Measurements from ENCODE around the gene HIVEP3. TPM values are rescaled to one million over a fixed set of nuclear protein-coding genes. Genes with fewer than 3 reads are reported as not detected.

Gene HIVEP3
- total RNA-seq, 4 donors from 2014 or later: 4.6 to 8.3 (median 6.5) TPM

DNA sequence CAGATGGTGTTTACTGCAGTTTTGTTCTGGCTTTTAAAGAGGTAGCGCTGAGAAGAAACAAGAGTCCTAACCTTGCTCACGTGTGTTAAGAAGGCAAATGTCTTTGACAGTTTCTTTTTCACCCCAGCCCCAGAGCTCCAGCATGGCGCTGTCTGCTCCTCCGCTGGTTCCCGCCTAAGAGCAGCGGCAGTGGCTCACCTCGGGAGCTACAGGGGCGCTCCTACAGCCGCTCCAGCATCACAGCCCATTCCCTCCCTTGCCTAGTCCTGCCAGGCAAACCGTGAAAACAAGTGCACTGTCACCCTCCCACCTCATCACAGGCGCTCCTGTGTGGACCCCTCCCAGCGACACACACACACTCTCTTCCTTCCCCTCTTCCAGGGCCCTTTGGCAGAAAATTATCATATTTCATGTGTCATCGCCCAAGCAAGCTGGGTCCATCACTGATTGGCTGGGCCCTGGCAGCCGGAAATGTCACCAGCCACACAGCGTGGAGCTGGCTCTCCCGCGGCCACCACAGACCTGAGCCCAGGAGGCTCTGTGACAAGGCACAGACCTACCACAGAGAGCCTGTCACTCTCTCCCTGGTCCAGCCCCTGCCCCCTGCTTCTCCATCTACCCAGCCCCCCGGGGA lies 1.2 kb upstream of the HIVEP3 start:
- Histone ChIP-seq H3K4me3 (peak overlapping the region; percentile 9 to 40 (median 28)), H3K9me3 (no peaks in the 10 kb centered on the region), H3K27ac (peak overlapping the region in 2 of 4 donors; percentile 63 to 69), H3K4me1 (peaks cover 0 to 25% (median 8%) of the 10 kb centered on the region in 4 donors), H3K27me3 (no peaks in the 10 kb centered on the region), H3K36me3 (no peaks in the 10 kb centered on the region)
- peak in 2 of 3 donors; percentile 63 to 83 for DNase-seq
- TF ChIP-seq POLR2A (IDR thresholded peaks at IDR 0.05): peak in 1 of 2 donors; percentile 35
- TF ChIP-seq, protein P1, sequence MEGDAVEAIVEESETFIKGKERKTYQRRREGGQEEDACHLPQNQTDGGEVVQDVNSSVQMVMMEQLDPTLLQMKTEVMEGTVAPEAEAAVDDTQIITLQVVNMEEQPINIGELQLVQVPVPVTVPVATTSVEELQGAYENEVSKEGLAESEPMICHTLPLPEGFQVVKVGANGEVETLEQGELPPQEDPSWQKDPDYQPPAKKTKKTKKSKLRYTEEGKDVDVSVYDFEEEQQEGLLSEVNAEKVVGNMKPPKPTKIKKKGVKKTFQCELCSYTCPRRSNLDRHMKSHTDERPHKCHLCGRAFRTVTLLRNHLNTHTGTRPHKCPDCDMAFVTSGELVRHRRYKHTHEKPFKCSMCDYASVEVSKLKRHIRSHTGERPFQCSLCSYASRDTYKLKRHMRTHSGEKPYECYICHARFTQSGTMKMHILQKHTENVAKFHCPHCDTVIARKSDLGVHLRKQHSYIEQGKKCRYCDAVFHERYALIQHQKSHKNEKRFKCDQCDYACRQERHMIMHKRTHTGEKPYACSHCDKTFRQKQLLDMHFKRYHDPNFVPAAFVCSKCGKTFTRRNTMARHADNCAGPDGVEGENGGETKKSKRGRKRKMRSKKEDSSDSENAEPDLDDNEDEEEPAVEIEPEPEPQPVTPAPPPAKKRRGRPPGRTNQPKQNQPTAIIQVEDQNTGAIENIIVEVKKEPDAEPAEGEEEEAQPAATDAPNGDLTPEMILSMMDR (IDR thresholded peaks at IDR 0.05): no peak

DNA sequence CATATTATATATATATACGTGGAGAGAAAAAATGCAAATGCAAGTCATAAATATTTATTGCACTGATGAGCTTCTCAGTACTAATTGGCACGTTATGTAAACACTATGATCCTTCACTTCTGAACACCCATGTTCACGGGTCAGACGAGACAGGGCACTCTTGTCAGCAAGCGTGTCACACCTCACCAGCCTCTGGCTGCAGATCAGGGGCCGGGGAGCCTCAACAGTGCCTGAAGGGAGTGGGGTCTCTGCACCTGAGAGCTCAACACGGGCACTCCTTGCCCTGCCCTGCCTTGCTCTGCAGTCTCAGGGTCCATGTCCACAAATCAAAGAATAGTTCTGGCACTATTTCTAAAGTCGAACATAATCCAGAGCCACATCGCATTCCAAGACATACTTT lies 409 bp upstream of the HIVEP3 start:
- no peak for DNase-seq
- Histone ChIP-seq H3K4me1 (peaks cover 0 to 25% (median 8%) of the 10 kb centered on the region in 4 donors), H3K27ac (peak overlapping the region in 1 of 4 donors; percentile 19), H3K27me3 (no peaks in the 10 kb centered on the region), H3K36me3 (no peaks in the 10 kb centered on the region), H3K9me3 (no peaks in the 10 kb centered on the region), H3K4me3 (no peak overlapping the region)
- no peak for TF ChIP-seq POLR2A (IDR thresholded peaks at IDR 0.05)
- TF ChIP-seq, protein P1 (IDR thresholded peaks at IDR 0.05): no peak

DNA sequence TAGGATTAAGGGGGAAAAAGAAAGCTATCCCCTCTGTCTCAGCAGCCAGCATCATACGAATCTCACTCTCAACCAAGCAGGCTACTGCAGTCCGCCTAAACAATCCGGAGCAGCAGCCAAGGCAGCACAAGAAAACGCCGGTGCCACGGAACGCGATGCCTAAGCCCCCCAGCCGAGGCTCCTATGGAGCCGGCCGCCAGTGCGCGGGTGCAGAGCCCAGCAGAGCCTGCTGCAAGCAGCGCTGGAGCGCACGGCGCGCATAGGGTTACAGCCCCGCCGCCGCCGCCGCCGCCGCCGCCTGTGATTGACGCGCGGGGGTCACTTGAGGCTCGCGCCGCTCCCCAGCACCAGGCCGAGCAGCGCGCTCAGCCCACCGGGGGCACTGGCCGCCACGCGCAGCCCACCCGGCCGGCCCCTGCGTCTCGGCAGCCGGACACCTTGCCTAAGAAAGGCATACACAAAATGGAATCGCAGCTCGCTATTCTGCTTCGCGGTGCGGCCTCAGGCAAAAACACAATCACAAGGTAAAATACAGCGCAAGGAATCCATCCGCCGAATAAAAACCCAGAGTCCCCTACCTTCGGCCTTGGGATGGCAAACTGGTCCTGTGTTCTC lies 780 bp downstream of the HIVEP3 start:
- Histone ChIP-seq H3K27ac (peak overlapping the region in 3 of 4 donors; percentile 28 to 62 (median 36)), H3K36me3 (no peaks in the 10 kb centered on the region), H3K4me3 (peak overlapping the region; percentile 32 to 63 (median 54)), H3K9me3 (no peaks in the 10 kb centered on the region), H3K4me1 (peaks cover 0 to 25% (median 8%) of the 10 kb centered on the region in 4 donors), H3K27me3 (no peaks in the 10 kb centered on the region)
- no peak for TF ChIP-seq POLR2A (IDR thresholded peaks at IDR 0.05)
- DNase-seq: peak in 2 of 3 donors; percentile 49 to 58

DNA sequence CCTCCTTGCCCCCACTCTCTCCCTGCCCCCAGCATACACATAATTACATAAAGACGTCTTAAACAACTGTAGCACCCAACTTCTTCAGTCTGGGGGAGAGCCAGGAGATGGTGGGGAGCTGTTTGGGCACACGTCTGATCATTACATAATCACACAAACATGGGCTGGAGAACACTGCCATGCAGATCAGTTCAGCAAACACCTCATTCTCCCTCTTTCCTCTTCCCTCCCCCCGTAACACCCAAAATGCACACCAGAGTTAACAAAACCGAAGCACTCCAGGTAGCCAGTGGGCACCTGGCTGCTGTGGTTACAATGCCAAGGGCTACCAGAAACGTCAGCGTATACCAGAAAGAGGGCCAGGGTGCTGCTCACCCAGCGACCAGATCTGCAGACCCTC lies 1.6 kb downstream of the HIVEP3 start:
- Histone ChIP-seq H3K27me3 (no peaks in the 10 kb centered on the region), H3K4me3 (peak overlapping the region in 1 of 4 donors; percentile 63), H3K4me1 (peaks cover 0 to 25% (median 8%) of the 10 kb centered on the region in 4 donors), H3K9me3 (no peaks in the 10 kb centered on the region), H3K27ac (no peak overlapping the region), H3K36me3 (no peaks in the 10 kb centered on the region)
- TF ChIP-seq, protein P1 (IDR thresholded peaks at IDR 0.05): no peak
- no peak for TF ChIP-seq POLR2A (IDR thresholded peaks at IDR 0.05)
- DNase-seq: no peak

DNA sequence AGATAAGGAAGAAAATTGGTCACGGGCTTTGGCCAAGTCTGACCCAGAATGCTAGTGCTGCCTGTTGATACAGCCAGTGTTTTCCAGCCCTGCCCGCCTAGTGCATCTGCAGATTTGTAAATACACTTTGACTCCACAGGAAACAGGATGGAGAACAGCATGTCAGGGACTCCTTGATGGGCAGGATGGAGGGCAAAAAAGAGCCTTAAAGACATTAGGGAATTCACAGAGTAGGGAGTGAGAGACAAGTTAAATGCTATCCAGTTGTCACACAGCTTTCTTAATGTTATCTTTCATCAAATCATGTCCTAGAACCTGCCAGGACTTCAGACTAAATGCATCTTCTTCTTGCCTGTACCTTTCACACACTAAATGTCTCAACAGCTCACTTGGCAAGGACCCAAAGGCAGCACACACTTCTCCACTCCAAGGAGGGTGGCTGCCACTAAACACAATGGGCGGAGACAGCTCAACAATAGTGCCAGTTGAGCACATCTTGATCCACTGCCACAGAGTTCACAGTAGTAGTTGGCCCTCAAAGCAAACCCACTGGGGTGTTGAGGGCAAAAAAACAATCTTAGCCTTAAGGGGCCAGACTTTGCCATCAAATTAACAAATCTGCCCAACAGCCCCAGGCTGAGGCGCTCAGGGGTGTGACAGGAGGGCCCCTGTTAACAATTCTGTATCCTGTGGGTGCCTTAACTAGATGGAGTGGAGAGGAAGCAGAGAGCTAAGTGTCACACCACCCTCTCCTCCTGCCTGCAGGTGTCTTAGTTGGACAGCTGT lies 2.7 kb downstream of the HIVEP3 start:
- DNase-seq: no peak
- Histone ChIP-seq H3K27ac (peak overlapping the region in 1 of 4 donors; percentile 11), H3K27me3 (no peaks in the 10 kb centered on the region), H3K4me3 (no peak overlapping the region), H3K9me3 (no peaks in the 10 kb centered on the region), H3K36me3 (no peaks in the 10 kb centered on the region), H3K4me1 (peaks cover 0 to 25% (median 8%) of the 10 kb centered on the region in 4 donors)
- TF ChIP-seq, protein P1 (IDR thresholded peaks at IDR 0.05): no peak
- no peak for TF ChIP-seq POLR2A (IDR thresholded peaks at IDR 0.05)
